ENCODE results near the gene ALDH3B2. TPM values are rescaled to one million over a fixed set of nuclear protein-coding genes. Genes with fewer than 3 reads are reported as not detected.

The ALDH3B2 gene
- total and polyA plus RNA-seq, 2 donors = 0.57 to 11.1 TPM

- no peak overlapping the region for H3K27ac ChIP-seq (ENCODE audit: low read depth in 1 of 2, low read length in 1 of 2)
- no peak for DNase-seq (ENCODE audit: low read depth in 6 of 9, low spot score in 9 of 9)
- H3K4me1 ChIP-seq (ENCODE audit: control insufficient read depth in 2 of 2, insufficient read depth in 2 of 2, low read length in 2 of 2) = peaks cover 0 to 4% of the 10 kb centered on the region in 2 donors
- H3K27me3 ChIP-seq (ENCODE audit: control insufficient read depth in 2 of 2, insufficient read depth in 1 of 2, low read length in 1 of 2) = no peaks in the 10 kb centered on the region
- no peaks in the 10 kb centered on the region for H3K36me3 ChIP-seq (ENCODE audit: control insufficient read depth in 2 of 2, insufficient read depth in 2 of 2, low read length in 1 of 2)
- no peak overlapping the region for H3K4me3 ChIP-seq (ENCODE audit: low read length in 2 of 2)
- H3K9me3 ChIP-seq (ENCODE audit: control insufficient read depth in 2 of 2, insufficient read depth in 1 of 2, low read length in 1 of 2) = peaks cover 0 to 12% of the 10 kb centered on the region in 2 donors
- 88% methylated on average over 8 of the region's 8 CpGs for WGBS
Observed at GRCh38 chr11:67673902-67674301, 521 bp downstream of the ALDH3B2 start.

- Histone ChIP-seq H3K4me1 (ENCODE audit: control insufficient read depth in 2 of 2, insufficient read depth in 2 of 2, low read length in 2 of 2) (peaks cover under 1 to 4% of the 10 kb centered on the region in 2 donors), H3K4me3 (ENCODE audit: low read length in 2 of 2) (no peak overlapping the region), H3K27me3 (ENCODE audit: control insufficient read depth in 2 of 2, insufficient read depth in 1 of 2, low read length in 1 of 2) (no peaks in the 10 kb centered on the region), H3K27ac (ENCODE audit: low read depth in 1 of 2, low read length in 1 of 2) (no peak overlapping the region), H3K9me3 (ENCODE audit: control insufficient read depth in 2 of 2, insufficient read depth in 1 of 2, low read length in 1 of 2) (peaks cover 0 to 12% of the 10 kb centered on the region in 2 donors), H3K36me3 (ENCODE audit: control insufficient read depth in 2 of 2, insufficient read depth in 2 of 2, low read length in 1 of 2) (no peaks in the 10 kb centered on the region)
- DNase-seq (ENCODE audit: low read depth in 6 of 9, low spot score in 9 of 9) = no peak
- 98% methylated on average over 7 of the region's 7 CpGs for WGBS
Observed at GRCh38 chr11:67673358-67673757, 1.1 kb downstream of the ALDH3B2 start.

GRCh38 chr11:67671211-67671520 is 3.3 kb downstream of the ALDH3B2 start:
- Histone ChIP-seq H3K27ac (ENCODE audit: low read depth in 1 of 2, low read length in 1 of 2) (no peak overlapping the region), H3K4me3 (ENCODE audit: low read length in 2 of 2) (no peak overlapping the region), H3K4me1 (ENCODE audit: control insufficient read depth in 2 of 2, insufficient read depth in 2 of 2, low read length in 2 of 2) (peaks cover 14 to 26% of the 10 kb centered on the region in 2 donors), H3K9me3 (ENCODE audit: control insufficient read depth in 2 of 2, insufficient read depth in 1 of 2, low read length in 1 of 2) (peaks cover 0 to 12% of the 10 kb centered on the region in 2 donors), H3K27me3 (ENCODE audit: control insufficient read depth in 2 of 2, insufficient read depth in 1 of 2, low read length in 1 of 2) (no peaks in the 10 kb centered on the region), H3K36me3 (ENCODE audit: control insufficient read depth in 2 of 2, insufficient read depth in 2 of 2, low read length in 1 of 2) (no peaks in the 10 kb centered on the region)
- 26% methylated on average over 8 of the region's 8 CpGs for WGBS
- DNase-seq (ENCODE audit: low read depth in 6 of 9, low spot score in 9 of 9) = no peak

GRCh38 chr11:67670316-67671210 is 3.9 kb downstream of the ALDH3B2 start:
- DNase-seq (ENCODE audit: low read depth in 6 of 9, low spot score in 9 of 9) = no peak
- no peaks in the 10 kb centered on the region for H3K27me3 ChIP-seq (ENCODE audit: control insufficient read depth in 2 of 2, insufficient read depth in 1 of 2, low read length in 1 of 2)
- peaks cover 0 to 7% of the 10 kb centered on the region in 2 donors for H3K9me3 ChIP-seq (ENCODE audit: control insufficient read depth in 2 of 2, insufficient read depth in 1 of 2, low read length in 1 of 2)
- WGBS = 68% methylated on average over 23 of the region's 23 CpGs
- H3K36me3 ChIP-seq (ENCODE audit: control insufficient read depth in 2 of 2, insufficient read depth in 2 of 2, low read length in 1 of 2) = no peaks in the 10 kb centered on the region
- no peak overlapping the region for H3K27ac ChIP-seq (ENCODE audit: low read depth in 1 of 2, low read length in 1 of 2)
- peaks cover 14 to 32% of the 10 kb centered on the region in 2 donors for H3K4me1 ChIP-seq (ENCODE audit: control insufficient read depth in 2 of 2, insufficient read depth in 2 of 2, low read length in 2 of 2)
- H3K4me3 ChIP-seq (ENCODE audit: low read length in 2 of 2) = no peak overlapping the region

- H3K27me3 ChIP-seq (ENCODE audit: control insufficient read depth in 2 of 2, insufficient read depth in 1 of 2, low read length in 1 of 2) = no peaks in the 10 kb centered on the region
- H3K9me3 ChIP-seq (ENCODE audit: control insufficient read depth in 2 of 2, insufficient read depth in 1 of 2, low read length in 1 of 2) = no peaks in the 10 kb centered on the region
- peak overlapping the region in 1 of 2 donors; percentile 45 for H3K27ac ChIP-seq (ENCODE audit: low read depth in 1 of 2, low read length in 1 of 2)
- peaks cover 14 to 36% of the 10 kb centered on the region in 2 donors for H3K4me1 ChIP-seq (ENCODE audit: control insufficient read depth in 2 of 2, insufficient read depth in 2 of 2, low read length in 2 of 2)
- DNase-seq (ENCODE audit: low read depth in 6 of 9, low spot score in 9 of 9) = no peak
- H3K4me3 ChIP-seq (ENCODE audit: low read length in 2 of 2) = peak overlapping the region in 1 of 2 donors; percentile 16
- WGBS = 33% methylated on average over 5 of the region's 5 CpGs
- no peaks in the 10 kb centered on the region for H3K36me3 ChIP-seq (ENCODE audit: control insufficient read depth in 2 of 2, insufficient read depth in 2 of 2, low read length in 1 of 2)
Observed at GRCh38 chr11:67668192-67668551, 6.3 kb downstream of the ALDH3B2 start.

GRCh38 chr11:67667490-67668191 is 6.8 kb downstream of the ALDH3B2 start:
- Histone ChIP-seq H3K27ac (ENCODE audit: low read depth in 1 of 2, low read length in 1 of 2) (peak overlapping the region in 1 of 2 donors; percentile 58), H3K36me3 (ENCODE audit: control insufficient read depth in 2 of 2, insufficient read depth in 2 of 2, low read length in 1 of 2) (no peaks in the 10 kb centered on the region), H3K4me1 (ENCODE audit: control insufficient read depth in 2 of 2, insufficient read depth in 2 of 2, low read length in 2 of 2) (peaks cover 14 to 41% of the 10 kb centered on the region in 2 donors), H3K9me3 (ENCODE audit: control insufficient read depth in 2 of 2, insufficient read depth in 1 of 2, low read length in 1 of 2) (no peaks in the 10 kb centered on the region), H3K27me3 (ENCODE audit: control insufficient read depth in 2 of 2, insufficient read depth in 1 of 2, low read length in 1 of 2) (no peaks in the 10 kb centered on the region), H3K4me3 (ENCODE audit: low read length in 2 of 2) (peak overlapping the region in 1 of 2 donors; percentile 16)
- peak in 7 of 9 donors; percentile 44 to 87 (median 64) for DNase-seq (ENCODE audit: low read depth in 6 of 9, low spot score in 9 of 9)
- 64% methylated on average over 26 of the region's 26 CpGs for WGBS

GRCh38 chr11:67666676-67667489 is 7.5 kb downstream of the ALDH3B2 start:
- no peak for DNase-seq (ENCODE audit: low read depth in 6 of 9, low spot score in 9 of 9)
- Histone ChIP-seq H3K4me3 (ENCODE audit: low read length in 2 of 2) (no peak overlapping the region), H3K27me3 (ENCODE audit: control insufficient read depth in 2 of 2, insufficient read depth in 1 of 2, low read length in 1 of 2) (no peaks in the 10 kb centered on the region), H3K36me3 (ENCODE audit: control insufficient read depth in 2 of 2, insufficient read depth in 2 of 2, low read length in 1 of 2) (no peaks in the 10 kb centered on the region), H3K27ac (ENCODE audit: low read depth in 1 of 2, low read length in 1 of 2) (no peak overlapping the region), H3K4me1 (ENCODE audit: control insufficient read depth in 2 of 2, insufficient read depth in 2 of 2, low read length in 2 of 2) (peaks cover 14 to 43% of the 10 kb centered on the region in 2 donors), H3K9me3 (ENCODE audit: control insufficient read depth in 2 of 2, insufficient read depth in 1 of 2, low read length in 1 of 2) (no peaks in the 10 kb centered on the region)
- whole genome bisulfite sequencing = 88% methylated on average over 20 of the region's 20 CpGs

GRCh38 chr11:67666303-67666645 is 8.1 kb downstream of the ALDH3B2 start:
- Histone ChIP-seq H3K4me3 (ENCODE audit: low read length in 2 of 2) (no peak overlapping the region), H3K27me3 (ENCODE audit: control insufficient read depth in 2 of 2, insufficient read depth in 1 of 2, low read length in 1 of 2) (no peaks in the 10 kb centered on the region), H3K9me3 (ENCODE audit: control insufficient read depth in 2 of 2, insufficient read depth in 1 of 2, low read length in 1 of 2) (no peaks in the 10 kb centered on the region), H3K27ac (ENCODE audit: low read depth in 1 of 2, low read length in 1 of 2) (no peak overlapping the region), H3K4me1 (ENCODE audit: control insufficient read depth in 2 of 2, insufficient read depth in 2 of 2, low read length in 2 of 2) (peaks cover 14 to 43% of the 10 kb centered on the region in 2 donors), H3K36me3 (ENCODE audit: control insufficient read depth in 2 of 2, insufficient read depth in 2 of 2, low read length in 1 of 2) (no peaks in the 10 kb centered on the region)
- 98% methylated on average over 11 of the region's 11 CpGs for WGBS
- DNase-seq (ENCODE audit: low read depth in 6 of 9, low spot score in 9 of 9) = no peak
